DND-41 (cell line): ENCODE results near the gene NEGR1.

Source experiments
- CTCF ChIP-seq: IDR thresholded peaks from 2 replicates; pipeline ENCODE4 v1.5.1; 2012; ENCODE audit warnings: borderline replicate concordance, low read length, moderate library complexity, mild to moderate bottlenecking; ENCODE audit not compliant: poor library complexity, severe bottlenecking; ENCODE audit errors: extremely low read depth
- EZH2 ChIP-seq: IDR thresholded peaks from 3 replicates; pipeline ENCODE4 v1.6.1; 2012; ENCODE audit warnings: borderline replicate concordance, low read depth, mild to moderate bottlenecking, moderate library complexity, low read length, inconsistent platforms; ENCODE audit not compliant: severe bottlenecking

GRCh38 chr1:71853360-71853759, 429.0 kb downstream of the NEGR1 start:
- no peak for TF ChIP-seq CTCF
- no peak for TF ChIP-seq EZH2
